HEK293 (cell line): ENCODE results near the gene GDE1.

Source experiments
- CTCF ChIA-PET: fragments of 350-600 bp; formaldehyde crosslinking; extraction: SDS; loops from one replicate; lab custom pipeline; 2021; ENCODE audit warnings: antibody characterized with exemption; lab: Yijun Ruan, JAX
- POLR2A ChIA-PET: fragments of 300-600 bp; formaldehyde crosslinking; extraction: SDS; loops from one replicate; lab custom pipeline; 2020; ENCODE audit warnings: antibody characterized with exemption, inconsistent platforms; lab: Yijun Ruan, JAX
- H3K27ac ChIP-seq: fragments of 200-500 bp; sonication (Bioruptor generic); 2 replicates; pipeline ENCODE4 v1.5.1; 2014; ENCODE audit warnings: low read depth, low read length, control low read depth, inconsistent platforms; ENCODE audit errors: extremely low read depth
- H3K36me3 ChIP-seq, 2 experiments: fragments of 200-500 bp in 1 of 2; sonication (Bioruptor generic) in 1 of 2; 1 replicate in 1 of 2; 2 replicates in 1 of 2; pipeline ENCODE4 v1.5.1; 2014 to 2017; ENCODE audit warnings: inconsistent platforms in 2 of 2, low read length in 2 of 2; ENCODE audit not compliant: control insufficient read depth in 2 of 2, insufficient read depth in 1 of 2
- H3K4me1 ChIP-seq: fragments of 200-500 bp; sonication (Bioruptor generic); 2 replicates; pipeline ENCODE4 v1.5.1; 2014; ENCODE audit warnings: mild to moderate bottlenecking, low read length, inconsistent platforms; ENCODE audit not compliant: control insufficient read depth, insufficient read depth
- H3K4me3 ChIP-seq: 2 replicates; pipeline ENCODE4 v1.5.1; 2011; ENCODE audit warnings: low read depth, mild to moderate bottlenecking, control low read depth, low read length, moderate library complexity
- H3K9me3 ChIP-seq: fragments of 200-500 bp; sonication (Bioruptor generic); 2 replicates; pipeline ENCODE4 v1.5.1; 2014; ENCODE audit warnings: low read depth, low read length, inconsistent platforms; ENCODE audit not compliant: control insufficient read depth, insufficient read depth
- OVOL3 ChIP-seq: fragments of 450-650 bp; formaldehyde crosslinking; IDR thresholded peaks from 2 replicates; pipeline ENCODE4 v1.5.1; 2016; ENCODE audit warnings: missing biosample characterization, missing genetic modification characterization
- ZNF112 ChIP-seq: fragments of 450-650 bp; formaldehyde crosslinking; IDR thresholded peaks from 2 replicates; pipeline ENCODE4 v1.5.0; 2017; ENCODE audit warnings: missing biosample characterization, missing genetic modification characterization
- ZNF214 ChIP-seq: fragments of 450-650 bp; formaldehyde crosslinking; IDR thresholded peaks from 2 replicates; pipeline ENCODE4 v1.5.1; 2017; ENCODE audit warnings: missing biosample characterization, mild to moderate bottlenecking, missing genetic modification characterization, borderline replicate concordance
- ZNF433 ChIP-seq: fragments of 450-650 bp; formaldehyde crosslinking; IDR thresholded peaks from 2 replicates; pipeline ENCODE4 v1.5.1; 2016; ENCODE audit warnings: missing biosample characterization, missing genetic modification characterization, low read depth
- ZNF48 ChIP-seq: fragments of 450-650 bp; formaldehyde crosslinking; IDR thresholded peaks from 2 replicates; pipeline ENCODE4 v1.5.1; 2016; ENCODE audit warnings: missing biosample characterization, missing genetic modification characterization
- ZNF510 ChIP-seq: fragments of 450-650 bp; formaldehyde crosslinking; IDR thresholded peaks from 2 replicates; pipeline ENCODE4 v1.5.1; 2018; ENCODE audit warnings: mild to moderate bottlenecking, missing genetic modification characterization, missing biosample characterization; ENCODE audit not compliant: insufficient replicate concordance
- ZNF558 ChIP-seq: fragments of 450-650 bp; formaldehyde crosslinking; IDR thresholded peaks from 2 replicates; pipeline ENCODE4 v1.5.1; 2016; ENCODE audit warnings: missing biosample characterization, missing genetic modification characterization
- ZNF596 ChIP-seq: fragments of 450-650 bp; IDR thresholded peaks from 2 replicates; pipeline ENCODE4 v1.5.0; 2018; ENCODE audit warnings: missing biosample characterization, mild to moderate bottlenecking, missing genetic modification characterization, moderate library complexity
- ZNF658 ChIP-seq: fragments of 450-650 bp; formaldehyde crosslinking; IDR thresholded peaks from 2 replicates; pipeline ENCODE4; 2016; ENCODE audit warnings: missing biosample characterization, missing genetic modification characterization
- ZNF776 ChIP-seq: fragments of 450-650 bp; formaldehyde crosslinking; IDR thresholded peaks from 2 replicates; pipeline ENCODE4 v1.5.0; 2017; ENCODE audit warnings: missing biosample characterization, missing genetic modification characterization, borderline replicate concordance
- ZNF843 ChIP-seq: fragments of 450-650 bp; formaldehyde crosslinking; IDR thresholded peaks from 2 replicates; pipeline ENCODE4 v1.5.1; 2016; ENCODE audit warnings: missing biosample characterization, missing genetic modification characterization
- TF ChIP-seq, protein P1 (sequence below): fragments of 450-650 bp; formaldehyde crosslinking; IDR thresholded peaks from 2 replicates; pipeline ENCODE4 v1.5.1; 2016; ENCODE audit warnings: missing biosample characterization, missing genetic modification characterization
- TF ChIP-seq, protein P2 (sequence below): fragments of 450-650 bp; formaldehyde crosslinking; IDR thresholded peaks from 2 replicates; pipeline ENCODE4 v1.5.1; 2016; ENCODE audit warnings: missing biosample characterization, missing genetic modification characterization
- TF ChIP-seq, protein P3 (sequence below): fragments of 450-650 bp; formaldehyde crosslinking; IDR thresholded peaks from 2 replicates; pipeline ENCODE4 v1.5.1; 2016; ENCODE audit warnings: missing biosample characterization, missing genetic modification characterization
- TF ChIP-seq, protein P4 (sequence below): fragments of 450-650 bp; formaldehyde crosslinking; optimal IDR thresholded peaks from 2 replicates; pipeline ENCODE3; 2016; ENCODE audit warnings: missing biosample characterization, mild to moderate bottlenecking, missing genetic modification characterization
- TF ChIP-seq, protein P5 (sequence below): fragments of 450-650 bp; formaldehyde crosslinking; IDR thresholded peaks from 2 replicates; pipeline ENCODE4 v1.5.1; 2016; ENCODE audit warnings: missing biosample characterization, missing genetic modification characterization, low read depth
- TF ChIP-seq, protein P6 (sequence below): fragments of 450-650 bp; formaldehyde crosslinking; IDR thresholded peaks from 2 replicates; pipeline ENCODE4 v1.5.1; 2017; ENCODE audit warnings: missing biosample characterization, missing genetic modification characterization
- TF ChIP-seq, protein P7 (sequence below): fragments of 450-650 bp; formaldehyde crosslinking; IDR thresholded peaks from 2 replicates; pipeline ENCODE4 v1.5.1; 2017; ENCODE audit warnings: missing biosample characterization, missing genetic modification characterization

GDE1 gene

DNA sequence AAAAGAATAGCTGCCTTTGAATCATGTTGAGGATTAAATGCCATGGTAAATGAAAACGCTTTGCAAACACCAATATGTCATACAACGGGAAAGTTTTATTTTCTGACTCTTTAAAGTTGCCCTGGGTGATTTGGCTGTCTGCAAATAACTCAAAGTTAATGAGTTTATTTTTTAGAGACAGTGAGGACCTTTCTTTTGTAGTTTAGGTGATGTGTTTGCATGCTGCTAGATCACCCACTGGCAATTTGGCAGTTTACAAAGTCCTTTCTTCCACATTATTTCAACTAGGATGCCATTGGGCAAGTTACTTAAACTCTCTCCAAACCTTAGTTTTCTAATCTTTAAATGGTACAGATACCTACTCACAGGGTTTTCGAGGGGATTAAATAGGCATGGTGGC lies 37.8 kb downstream of the GDE1 start:
- no peaks in the 10 kb centered on the region for H3K36me3 ChIP-seq
- H3K4me1 ChIP-seq, result no peaks in the 10 kb centered on the region
- no peak overlapping the region for H3K4me3 ChIP-seq
- no peaks in the 10 kb centered on the region for H3K9me3 ChIP-seq
- ChIA-PET POLR2A (no interaction called here), CTCF (no interaction called here)
- H3K27ac ChIP-seq, result no peak overlapping the region
- TF ChIP-seq, protein P1, sequence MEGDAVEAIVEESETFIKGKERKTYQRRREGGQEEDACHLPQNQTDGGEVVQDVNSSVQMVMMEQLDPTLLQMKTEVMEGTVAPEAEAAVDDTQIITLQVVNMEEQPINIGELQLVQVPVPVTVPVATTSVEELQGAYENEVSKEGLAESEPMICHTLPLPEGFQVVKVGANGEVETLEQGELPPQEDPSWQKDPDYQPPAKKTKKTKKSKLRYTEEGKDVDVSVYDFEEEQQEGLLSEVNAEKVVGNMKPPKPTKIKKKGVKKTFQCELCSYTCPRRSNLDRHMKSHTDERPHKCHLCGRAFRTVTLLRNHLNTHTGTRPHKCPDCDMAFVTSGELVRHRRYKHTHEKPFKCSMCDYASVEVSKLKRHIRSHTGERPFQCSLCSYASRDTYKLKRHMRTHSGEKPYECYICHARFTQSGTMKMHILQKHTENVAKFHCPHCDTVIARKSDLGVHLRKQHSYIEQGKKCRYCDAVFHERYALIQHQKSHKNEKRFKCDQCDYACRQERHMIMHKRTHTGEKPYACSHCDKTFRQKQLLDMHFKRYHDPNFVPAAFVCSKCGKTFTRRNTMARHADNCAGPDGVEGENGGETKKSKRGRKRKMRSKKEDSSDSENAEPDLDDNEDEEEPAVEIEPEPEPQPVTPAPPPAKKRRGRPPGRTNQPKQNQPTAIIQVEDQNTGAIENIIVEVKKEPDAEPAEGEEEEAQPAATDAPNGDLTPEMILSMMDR (tag by site-specific recombination), result no peak
- TF ChIP-seq, protein P2, sequence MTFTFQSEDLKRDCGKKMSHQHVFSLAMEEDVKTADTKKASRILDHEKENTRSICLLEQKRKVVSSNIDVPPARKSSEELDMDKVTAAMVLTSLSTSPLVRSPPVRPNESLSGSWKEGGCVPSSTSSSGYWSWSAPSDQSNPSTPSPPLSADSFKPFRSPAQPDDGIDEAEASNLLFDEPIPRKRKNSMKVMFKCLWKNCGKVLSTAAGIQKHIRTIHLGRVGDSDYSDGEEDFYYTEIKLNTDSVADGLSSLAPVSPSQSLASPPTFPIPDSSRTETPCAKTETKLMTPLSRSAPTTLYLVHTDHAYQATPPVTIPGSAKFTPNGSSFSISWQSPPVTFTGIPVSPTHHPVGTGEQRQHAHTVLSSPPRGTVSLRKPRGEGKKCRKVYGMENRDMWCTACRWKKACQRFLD (tag by site-specific recombination), result no peak
- TF ChIP-seq ZNF776 (tag by site-specific recombination) (no peak), ZNF112 (tag by site-specific recombination) (no peak), OVOL3 (tag by site-specific recombination) (no peak), ZNF558 (tag by site-specific recombination) (no peak), ZNF596 (tag by site-specific recombination) (no peak), ZNF48 (tag by site-specific recombination) (no peak), ZNF510 (tag by site-specific recombination) (no peak), ZNF843 (tag by site-specific recombination) (no peak), ZNF214 (tag by site-specific recombination) (no peak), ZNF433 (tag by site-specific recombination) (no peak), ZNF658 (tag by site-specific recombination) (no peak)
- TF ChIP-seq, protein P3, sequence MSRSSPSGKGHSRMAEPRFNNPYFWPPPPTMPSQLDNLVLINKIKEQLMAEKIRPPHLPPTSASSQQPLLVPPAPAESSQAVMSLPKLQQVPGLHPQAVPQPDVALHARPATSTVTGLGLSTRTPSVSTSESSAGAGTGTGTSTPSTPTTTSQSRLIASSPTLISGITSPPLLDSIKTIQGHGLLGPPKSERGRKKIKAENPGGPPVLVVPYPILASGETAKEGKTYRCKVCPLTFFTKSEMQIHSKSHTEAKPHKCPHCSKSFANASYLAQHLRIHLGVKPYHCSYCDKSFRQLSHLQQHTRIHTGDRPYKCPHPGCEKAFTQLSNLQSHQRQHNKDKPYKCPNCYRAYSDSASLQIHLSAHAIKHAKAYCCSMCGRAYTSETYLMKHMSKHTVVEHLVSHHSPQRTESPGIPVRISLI (tag by site-specific recombination), result no peak
- TF ChIP-seq, protein P4, sequence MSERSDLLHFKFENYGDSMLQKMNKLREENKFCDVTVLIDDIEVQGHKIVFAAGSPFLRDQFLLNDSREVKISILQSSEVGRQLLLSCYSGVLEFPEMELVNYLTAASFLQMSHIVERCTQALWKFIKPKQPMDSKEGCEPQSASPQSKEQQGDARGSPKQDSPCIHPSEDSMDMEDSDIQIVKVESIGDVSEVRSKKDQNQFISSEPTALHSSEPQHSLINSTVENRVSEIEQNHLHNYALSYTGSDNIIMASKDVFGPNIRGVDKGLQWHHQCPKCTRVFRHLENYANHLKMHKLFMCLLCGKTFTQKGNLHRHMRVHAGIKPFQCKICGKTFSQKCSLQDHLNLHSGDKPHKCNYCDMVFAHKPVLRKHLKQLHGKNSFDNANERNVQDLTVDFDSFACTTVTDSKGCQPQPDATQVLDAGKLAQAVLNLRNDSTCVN (tag by site-specific recombination), result no peak
- TF ChIP-seq, protein P5, sequence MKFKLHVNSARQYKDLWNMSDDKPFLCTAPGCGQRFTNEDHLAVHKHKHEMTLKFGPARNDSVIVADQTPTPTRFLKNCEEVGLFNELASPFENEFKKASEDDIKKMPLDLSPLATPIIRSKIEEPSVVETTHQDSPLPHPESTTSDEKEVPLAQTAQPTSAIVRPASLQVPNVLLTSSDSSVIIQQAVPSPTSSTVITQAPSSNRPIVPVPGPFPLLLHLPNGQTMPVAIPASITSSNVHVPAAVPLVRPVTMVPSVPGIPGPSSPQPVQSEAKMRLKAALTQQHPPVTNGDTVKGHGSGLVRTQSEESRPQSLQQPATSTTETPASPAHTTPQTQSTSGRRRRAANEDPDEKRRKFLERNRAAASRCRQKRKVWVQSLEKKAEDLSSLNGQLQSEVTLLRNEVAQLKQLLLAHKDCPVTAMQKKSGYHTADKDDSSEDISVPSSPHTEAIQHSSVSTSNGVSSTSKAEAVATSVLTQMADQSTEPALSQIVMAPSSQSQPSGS (tag by site-specific recombination), result no peak
- TF ChIP-seq, protein P6, sequence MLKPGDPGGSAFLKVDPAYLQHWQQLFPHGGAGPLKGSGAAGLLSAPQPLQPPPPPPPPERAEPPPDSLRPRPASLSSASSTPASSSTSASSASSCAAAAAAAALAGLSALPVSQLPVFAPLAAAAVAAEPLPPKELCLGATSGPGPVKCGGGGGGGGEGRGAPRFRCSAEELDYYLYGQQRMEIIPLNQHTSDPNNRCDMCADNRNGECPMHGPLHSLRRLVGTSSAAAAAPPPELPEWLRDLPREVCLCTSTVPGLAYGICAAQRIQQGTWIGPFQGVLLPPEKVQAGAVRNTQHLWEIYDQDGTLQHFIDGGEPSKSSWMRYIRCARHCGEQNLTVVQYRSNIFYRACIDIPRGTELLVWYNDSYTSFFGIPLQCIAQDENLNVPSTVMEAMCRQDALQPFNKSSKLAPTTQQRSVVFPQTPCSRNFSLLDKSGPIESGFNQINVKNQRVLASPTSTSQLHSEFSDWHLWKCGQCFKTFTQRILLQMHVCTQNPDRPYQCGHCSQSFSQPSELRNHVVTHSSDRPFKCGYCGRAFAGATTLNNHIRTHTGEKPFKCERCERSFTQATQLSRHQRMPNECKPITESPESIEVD (tag by site-specific recombination), result no peak
- TF ChIP-seq, protein P7, sequence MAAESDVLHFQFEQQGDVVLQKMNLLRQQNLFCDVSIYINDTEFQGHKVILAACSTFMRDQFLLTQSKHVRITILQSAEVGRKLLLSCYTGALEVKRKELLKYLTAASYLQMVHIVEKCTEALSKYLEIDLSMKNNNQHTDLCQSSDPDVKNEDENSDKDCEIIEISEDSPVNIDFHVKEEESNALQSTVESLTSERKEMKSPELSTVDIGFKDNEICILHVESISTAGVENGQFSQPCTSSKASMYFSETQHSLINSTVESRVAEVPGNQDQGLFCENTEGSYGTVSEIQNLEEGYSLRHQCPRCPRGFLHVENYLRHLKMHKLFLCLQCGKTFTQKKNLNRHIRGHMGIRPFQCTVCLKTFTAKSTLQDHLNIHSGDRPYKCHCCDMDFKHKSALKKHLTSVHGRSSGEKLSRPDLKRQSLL (tag by site-specific recombination), result no peak
